Measurements from ENCODE around the gene METAP2. TPM values are rescaled to one million over a fixed set of nuclear protein-coding genes. Genes with fewer than 3 reads are reported as not detected.

The METAP2 gene
- total RNA-seq, 2 experiments from 2014 or later: 129 to 133 TPM

DNA sequence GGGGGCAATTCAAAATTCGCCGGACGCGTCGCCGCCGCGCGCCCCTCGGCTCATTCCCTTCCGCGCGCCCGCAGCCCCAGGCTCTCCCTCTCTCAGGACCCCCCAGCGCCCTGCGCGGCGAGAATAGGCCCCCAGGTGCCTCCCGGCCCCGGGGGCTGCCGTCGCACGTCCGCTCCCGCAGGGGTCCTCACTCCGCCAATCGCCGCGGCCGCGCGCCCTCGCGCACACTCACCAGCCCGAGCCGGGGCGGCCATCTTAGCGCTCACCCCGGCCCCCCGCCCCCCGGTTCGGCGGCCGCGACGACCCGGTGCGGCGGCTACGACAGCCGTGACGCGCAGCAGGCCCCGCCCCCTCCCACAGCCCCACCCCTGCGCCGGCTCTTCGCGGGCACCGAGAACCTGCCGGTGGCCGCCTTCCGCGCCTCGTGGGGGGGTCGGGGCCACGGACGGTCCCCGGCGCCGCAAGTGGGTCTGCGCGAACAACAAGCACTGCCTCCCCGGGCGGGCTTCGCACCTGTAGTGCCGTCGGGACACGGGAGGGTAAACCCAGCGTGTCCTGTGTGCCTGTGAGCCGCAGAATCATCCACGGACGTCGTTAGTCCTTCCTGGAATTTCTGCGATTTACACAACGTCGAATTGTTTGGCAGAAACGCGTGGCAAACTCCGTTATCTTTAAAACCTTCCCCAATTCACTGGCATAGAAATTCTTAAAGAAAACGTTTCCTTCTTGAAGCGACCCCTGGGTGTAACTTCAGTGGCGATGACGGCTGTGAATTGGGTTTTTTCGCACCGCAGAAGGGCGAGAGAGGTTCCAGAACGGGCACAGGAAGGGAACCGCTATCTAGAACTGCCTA, 74.8 kb downstream of the METAP2 start:
- ChIA-PET CTCF (interaction anchor here (1.2 kb wide), 1 partner anchor 10 kb away, joined by 7 read pairs; no protein-coding TSS in a partner anchor), POLR2A (interaction anchor here (0.6 to 1.5 kb wide), 4 partner anchors 31 to 851 kb away, joined by 3 to 10 read pairs (median 4); partner anchors contain the start of genes CDK17 and METAP2)
- peak overlapping the region; percentile 78 for H3K27ac Mint-ChIP-seq
- peaks cover 9% of the 10 kb centered on the region for H3K36me3 Mint-ChIP-seq (ENCODE audit: low read depth)
- DNase-seq (peak; percentile 71), ATAC-seq (peak; percentile 69)
- H3K27me3 Mint-ChIP-seq: peaks cover 5% of the 10 kb centered on the region
- peaks cover 6% of the 10 kb centered on the region for H3K9me3 Mint-ChIP-seq
- H3K4me3 Mint-ChIP-seq: peak overlapping the region; percentile 82
- TF ChIP-seq, protein P1, sequence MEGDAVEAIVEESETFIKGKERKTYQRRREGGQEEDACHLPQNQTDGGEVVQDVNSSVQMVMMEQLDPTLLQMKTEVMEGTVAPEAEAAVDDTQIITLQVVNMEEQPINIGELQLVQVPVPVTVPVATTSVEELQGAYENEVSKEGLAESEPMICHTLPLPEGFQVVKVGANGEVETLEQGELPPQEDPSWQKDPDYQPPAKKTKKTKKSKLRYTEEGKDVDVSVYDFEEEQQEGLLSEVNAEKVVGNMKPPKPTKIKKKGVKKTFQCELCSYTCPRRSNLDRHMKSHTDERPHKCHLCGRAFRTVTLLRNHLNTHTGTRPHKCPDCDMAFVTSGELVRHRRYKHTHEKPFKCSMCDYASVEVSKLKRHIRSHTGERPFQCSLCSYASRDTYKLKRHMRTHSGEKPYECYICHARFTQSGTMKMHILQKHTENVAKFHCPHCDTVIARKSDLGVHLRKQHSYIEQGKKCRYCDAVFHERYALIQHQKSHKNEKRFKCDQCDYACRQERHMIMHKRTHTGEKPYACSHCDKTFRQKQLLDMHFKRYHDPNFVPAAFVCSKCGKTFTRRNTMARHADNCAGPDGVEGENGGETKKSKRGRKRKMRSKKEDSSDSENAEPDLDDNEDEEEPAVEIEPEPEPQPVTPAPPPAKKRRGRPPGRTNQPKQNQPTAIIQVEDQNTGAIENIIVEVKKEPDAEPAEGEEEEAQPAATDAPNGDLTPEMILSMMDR (IDR thresholded peaks at IDR 0.05): no peak
- peaks cover 42% of the 10 kb centered on the region for H3K4me1 Mint-ChIP-seq (ENCODE audit: low read depth)
- intact Hi-C loops (cut with micrococcal nuclease): no loop called here

DNA sequence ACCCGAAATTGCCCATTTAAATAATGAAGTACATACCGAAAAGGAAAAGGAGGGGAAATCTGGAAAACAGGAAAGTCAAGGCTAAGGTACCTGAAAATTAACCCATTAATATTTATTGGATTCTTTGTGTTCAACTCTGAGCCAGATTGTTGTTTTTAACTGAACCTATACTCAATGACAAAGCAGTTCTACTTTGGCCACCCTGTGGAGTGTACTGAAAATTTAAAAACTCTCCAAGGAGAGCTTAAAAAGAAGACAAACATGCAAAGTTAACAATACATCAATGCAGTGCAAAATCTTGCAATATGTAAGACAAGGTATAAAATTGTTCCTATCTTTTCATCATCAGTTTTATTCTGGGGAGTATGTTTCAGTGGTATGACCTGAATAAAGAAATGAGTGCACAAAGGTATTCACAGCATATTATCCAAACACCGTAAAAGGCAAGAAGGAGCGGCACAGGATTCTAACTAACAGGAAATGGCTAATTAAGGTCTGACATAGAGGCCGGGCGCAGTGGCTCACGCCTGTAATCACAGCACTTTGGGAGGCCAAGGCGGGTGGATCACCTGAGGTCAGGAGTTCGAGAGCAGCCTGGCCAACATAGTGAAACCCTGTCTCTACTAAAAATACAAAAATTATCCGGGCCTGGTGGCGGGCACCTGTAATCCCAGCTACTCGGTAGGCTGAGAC, 75.6 kb downstream of the METAP2 start:
- ChIA-PET CTCF (no interaction called here), POLR2A (interaction anchor here (0.5 to 1.0 kb wide), 3 partner anchors 31 to 444 kb away, joined by 3 to 5 read pairs (median 4); partner anchors contain the start of gene METAP2)
- Mint-ChIP-seq H3K27me3 (peaks cover 5% of the 10 kb centered on the region), H3K4me1 (ENCODE audit: low read depth) (peaks cover 48% of the 10 kb centered on the region), H3K36me3 (ENCODE audit: low read depth) (peaks cover 11% of the 10 kb centered on the region), H3K27ac (peak overlapping the region; percentile 62), H3K4me3 (peak overlapping the region; percentile 82), H3K9me3 (peaks cover 6% of the 10 kb centered on the region)
- ATAC-seq (no peak), DNase-seq (no peak)
- intact Hi-C loops (cut with micrococcal nuclease): no loop called here
- TF ChIP-seq, protein P1 (IDR thresholded peaks at IDR 0.05): no peak

DNA sequence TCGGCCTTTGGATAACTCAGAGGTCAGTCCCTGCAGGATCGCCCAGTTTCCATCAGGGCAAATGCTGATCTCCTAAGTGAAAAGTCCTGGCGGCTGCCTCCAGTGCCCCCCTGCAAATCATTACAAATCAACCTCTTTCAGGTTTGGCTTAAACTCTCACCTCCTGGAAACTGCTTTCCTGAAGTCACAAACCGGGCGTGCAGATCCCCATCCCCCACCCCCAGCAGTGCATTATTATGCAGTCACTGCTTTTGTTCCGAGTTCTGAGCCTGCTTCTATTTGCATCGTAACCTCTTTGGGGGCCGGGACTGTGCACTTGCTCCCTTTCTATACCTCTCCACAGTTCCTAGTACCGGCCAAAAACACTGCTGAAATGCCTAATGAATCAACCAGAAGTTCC, 77.4 kb downstream of the METAP2 start, which contains the start of gene USP44:
Gene USP44, minus strand, starts transcription at position 172 of the 400 bp plus-strand sequence. CDS start 17,220 bp downstream, outside the sequence.
- intact Hi-C loops (cut with micrococcal nuclease): no loop called here
- Mint-ChIP-seq H3K27me3 (peaks cover 3% of the 10 kb centered on the region), H3K27ac (peak within 1 kb of the TSS; percentile 92), H3K4me3 (peak within 1 kb of the TSS; percentile 85), H3K9me3 (peaks cover 6% of the 10 kb centered on the region), H3K36me3 (ENCODE audit: low read depth) (peaks cover 12% of the 10 kb centered on the region), H3K4me1 (ENCODE audit: low read depth) (peaks cover 46% of the 10 kb centered on the region)
- ChIA-PET CTCF (interaction anchor here (0.6 to 1.1 kb wide), 2 partner anchors 16 to 60 kb away, joined by 3 to 6 read pairs; no protein-coding TSS in a partner anchor), POLR2A (interaction anchor here (1.0 kb wide), 1 partner anchor 9 kb away, joined by 4 read pairs; no protein-coding TSS in a partner anchor)
- DNase-seq: peak; percentile 57
- TF ChIP-seq, protein P1 (IDR thresholded peaks at IDR 0.05): no peak
- ATAC-seq: no peak

DNA sequence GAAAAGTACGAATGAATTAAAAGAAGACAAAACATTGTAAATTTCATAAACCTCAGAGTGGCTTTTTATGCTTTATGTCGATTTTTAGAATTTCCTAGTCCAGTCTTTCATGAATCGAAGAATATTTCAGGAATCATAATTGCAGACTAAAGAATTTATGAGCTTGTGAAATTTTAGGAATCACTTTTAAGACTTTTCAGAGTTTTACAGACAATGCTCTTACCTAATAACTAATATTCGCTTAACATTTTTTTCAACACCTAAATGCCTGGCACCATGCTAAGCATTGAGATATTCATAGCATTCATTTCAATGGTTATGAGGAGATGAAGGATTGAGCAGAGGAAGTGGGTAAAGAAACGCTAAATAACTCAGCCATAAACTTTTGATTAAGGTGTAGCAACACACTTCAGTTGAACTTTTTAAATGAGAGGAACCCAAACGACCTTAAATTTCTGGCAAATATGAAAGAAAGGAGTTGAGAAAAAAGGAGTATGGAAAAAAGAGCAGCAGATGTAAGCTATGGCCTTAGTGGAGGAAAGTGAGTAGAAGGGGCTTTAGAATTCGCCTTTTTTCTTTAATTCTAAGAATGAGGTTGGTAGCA, 78.1 kb downstream of the METAP2 start:
- DNase-seq (no peak), ATAC-seq (no peak)
- H3K4me1 Mint-ChIP-seq (ENCODE audit: low read depth): peaks cover 43% of the 10 kb centered on the region
- H3K9me3 Mint-ChIP-seq: peaks cover 6% of the 10 kb centered on the region
- peak overlapping the region; percentile 85 for H3K4me3 Mint-ChIP-seq
- peak overlapping the region; percentile 92 for H3K27ac Mint-ChIP-seq
- POLR2A ChIA-PET: interaction anchor here (0.7 to 2.0 kb wide), 3 partner anchors 10 to 78 kb away, joined by 3 to 6 read pairs (median 4); partner anchors contain the start of gene METAP2
- CTCF ChIA-PET: no interaction called here
- H3K36me3 Mint-ChIP-seq (ENCODE audit: low read depth): peaks cover 12% of the 10 kb centered on the region
- peaks cover 1% of the 10 kb centered on the region for H3K27me3 Mint-ChIP-seq
- intact Hi-C loops (cut with micrococcal nuclease): no loop called here
- TF ChIP-seq, protein P1 (IDR thresholded peaks at IDR 0.05): no peak
